ENCODE results near the gene MYO5B.
"Not testable (repeated sequence)": the region's sequence is repeated elsewhere in the genome, so short reads cannot be mapped to it uniquely, and the experiment has no call there.

Gene MYO5B

DNA sequence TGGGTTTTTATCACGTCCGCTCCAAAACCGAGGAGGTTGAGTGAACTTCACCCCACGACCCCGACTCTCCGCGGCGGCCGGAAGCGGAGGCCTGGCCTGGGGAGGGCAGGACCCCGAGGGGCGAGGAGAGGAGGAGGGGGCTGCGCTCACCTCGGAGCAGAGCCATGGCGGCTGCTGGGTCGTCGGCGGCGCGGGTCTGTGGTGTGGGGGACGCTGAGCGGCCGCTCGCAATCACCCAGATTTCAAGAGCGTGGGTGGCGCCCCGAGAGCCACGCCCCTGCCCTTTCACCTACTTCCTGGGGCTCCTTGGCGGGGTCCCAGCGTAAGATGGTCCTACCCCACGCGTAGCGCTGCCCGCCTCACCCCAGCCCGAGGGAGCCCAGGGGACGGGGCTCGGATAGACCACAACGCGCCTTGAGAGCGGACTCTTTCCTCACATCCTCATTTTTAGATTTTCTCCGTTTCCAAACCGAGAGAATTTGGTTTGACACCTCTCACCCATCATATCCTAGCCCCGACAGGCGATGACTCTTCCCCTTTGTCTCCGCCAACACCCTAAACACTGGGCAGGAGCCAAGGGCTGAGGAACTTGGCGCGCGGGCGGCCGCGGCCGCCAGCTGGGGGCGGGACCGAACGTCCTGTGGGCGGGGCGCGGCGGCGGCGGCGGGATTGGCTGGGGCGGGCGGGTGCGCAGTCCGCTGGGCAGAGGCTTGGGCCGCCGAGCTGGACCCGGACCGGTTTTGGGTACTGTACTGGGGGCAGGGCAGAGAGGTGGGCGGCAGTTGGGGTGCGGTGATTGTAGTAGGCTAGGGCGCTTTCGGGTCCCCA is 381.4 kb downstream of the MYO5B start, which contains the start of gene ACAA2:
ACAA2 (minus strand) TSS at position 215 of the 828 bp plus-strand sequence; CDS start at position 166, 49 bp downstream.
- peak; percentile 85 for DNase-seq

DNA sequence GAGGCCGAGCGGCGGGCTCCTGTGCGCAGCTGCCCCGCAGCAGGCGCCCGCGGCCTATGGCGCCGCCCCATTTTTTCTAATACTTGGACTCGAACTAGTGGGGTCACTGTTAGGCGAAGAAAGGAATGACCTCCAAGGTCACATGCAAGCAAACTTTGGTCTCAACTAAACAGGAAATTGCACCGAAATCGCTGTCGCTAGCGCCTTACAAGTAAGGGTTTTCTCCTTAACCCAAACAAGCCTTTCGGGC is 382.0 kb downstream of the MYO5B start:
- DNase-seq, result no peak

DNA sequence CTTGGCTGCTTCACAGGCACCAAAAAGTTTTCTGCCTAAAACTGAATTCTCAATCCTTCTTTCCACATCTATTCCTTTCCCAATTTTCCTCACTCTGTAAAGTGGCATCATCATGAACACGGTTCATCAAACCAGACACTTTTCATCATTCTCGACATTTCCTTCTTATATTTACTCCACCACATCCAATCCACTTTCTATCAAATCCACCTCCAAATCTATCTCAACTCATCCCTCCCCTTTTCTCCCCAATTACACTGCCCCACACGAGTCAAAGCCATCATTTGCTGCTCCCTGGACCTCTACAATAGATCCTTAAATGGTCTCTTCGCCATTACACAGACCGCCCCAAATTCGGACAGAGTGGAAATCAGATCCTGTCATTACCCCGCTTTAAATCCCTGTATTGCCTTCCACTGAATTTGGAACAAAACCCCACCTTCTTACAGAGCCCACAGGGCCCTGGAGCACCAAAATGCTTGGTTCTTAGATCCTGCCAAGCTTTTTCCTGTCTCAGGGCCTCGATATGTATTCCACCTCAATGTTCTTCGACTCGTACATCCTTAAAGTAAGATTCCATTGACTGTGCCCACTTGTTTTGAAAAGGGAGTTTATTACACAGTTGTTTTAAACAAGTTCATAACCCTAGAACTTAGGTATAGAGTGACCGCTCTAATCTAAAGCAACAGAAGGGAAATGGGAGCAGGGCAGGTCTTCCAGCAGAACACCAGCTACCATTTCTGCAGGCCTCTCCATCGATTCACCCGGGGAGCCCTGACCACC is 382.5 kb downstream of the MYO5B start:
- no peak for DNase-seq

DNA sequence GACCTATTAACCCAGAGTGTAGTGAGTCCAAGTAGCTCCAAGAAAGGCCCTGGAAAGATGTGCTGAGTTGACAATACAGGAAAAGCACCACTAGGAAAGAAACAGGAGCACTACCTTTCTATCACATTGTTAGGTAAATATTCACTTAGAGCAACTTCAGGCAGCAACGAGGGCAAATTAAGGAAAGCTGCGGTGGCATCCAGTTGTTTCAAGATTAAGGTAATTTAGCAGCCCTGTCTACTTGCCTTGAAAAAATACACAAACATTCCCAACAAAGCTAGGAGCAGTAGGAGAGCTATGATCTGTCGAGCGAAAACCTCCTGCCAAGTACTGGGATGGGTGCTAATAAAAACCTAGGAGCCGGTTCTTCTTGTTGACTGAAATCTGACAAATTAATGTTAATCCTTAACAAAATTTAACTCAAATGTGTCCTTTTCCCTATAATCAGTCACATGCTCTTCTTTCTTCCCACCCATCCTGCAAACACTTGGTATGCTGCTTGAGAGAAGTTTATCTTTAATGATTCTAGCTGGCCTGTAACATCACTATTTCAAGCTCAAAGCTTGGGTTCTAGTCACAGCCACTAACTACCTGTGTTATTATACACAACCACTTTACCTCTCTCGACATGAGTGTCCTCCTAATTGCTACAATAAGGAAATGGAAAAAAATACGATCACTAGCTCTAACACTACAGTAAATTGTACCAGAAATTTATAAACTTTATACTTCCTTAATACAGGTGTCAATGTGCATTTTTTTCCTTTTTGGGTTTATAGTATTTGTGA is 383.6 kb downstream of the MYO5B start:
- DNase-seq, result no peak

DNA sequence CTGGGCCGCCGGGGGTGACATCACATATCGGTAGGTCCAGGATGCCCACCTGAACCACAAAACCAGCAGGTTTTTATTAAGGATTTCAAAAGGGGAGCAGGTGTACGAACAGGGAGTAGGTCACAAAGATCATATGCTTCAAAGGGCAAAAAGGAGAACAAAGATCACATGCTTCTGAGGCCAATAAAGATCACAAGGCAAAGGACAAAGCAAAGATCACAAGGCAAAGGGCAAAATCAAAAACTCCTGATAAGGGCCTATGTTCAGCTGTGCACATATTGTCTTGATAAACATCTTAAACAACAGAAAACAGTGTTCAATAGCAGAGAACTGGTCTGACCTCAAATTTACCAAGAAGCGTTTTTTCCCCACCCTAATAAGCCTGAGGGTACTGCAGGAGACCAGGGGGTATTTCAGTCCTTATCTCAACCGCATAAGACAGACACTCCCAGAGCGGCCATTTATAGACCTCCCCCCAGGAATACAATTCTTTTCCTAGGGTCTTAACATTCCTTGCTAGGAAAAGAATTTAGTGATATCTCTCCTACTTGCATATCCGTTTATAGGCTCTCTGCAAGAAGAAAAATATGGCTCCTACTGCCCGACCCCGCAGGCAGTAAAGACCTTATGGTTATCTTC is 386.3 kb downstream of the MYO5B start:
- DNase-seq, result not testable (repeated sequence)

DNA sequence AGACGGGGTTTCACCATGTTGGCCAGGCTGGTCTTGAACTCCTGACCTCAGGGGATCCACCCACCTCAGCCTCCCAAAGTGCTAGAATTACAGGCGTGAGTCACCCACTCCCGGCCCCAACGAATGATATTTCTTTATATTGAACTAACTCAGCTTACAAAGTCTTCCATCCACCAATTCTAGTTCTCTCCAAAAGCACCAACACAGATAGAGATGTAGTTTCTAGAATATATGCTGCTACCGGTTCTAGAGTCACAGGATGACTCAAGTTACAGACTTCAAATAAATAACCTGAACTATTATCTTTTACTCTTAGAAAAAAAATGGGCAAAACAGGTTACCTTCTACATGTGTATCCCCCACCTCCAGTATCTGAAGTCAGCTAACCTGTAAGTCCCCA is 390.9 kb downstream of the MYO5B start:
- no peak for DNase-seq

DNA sequence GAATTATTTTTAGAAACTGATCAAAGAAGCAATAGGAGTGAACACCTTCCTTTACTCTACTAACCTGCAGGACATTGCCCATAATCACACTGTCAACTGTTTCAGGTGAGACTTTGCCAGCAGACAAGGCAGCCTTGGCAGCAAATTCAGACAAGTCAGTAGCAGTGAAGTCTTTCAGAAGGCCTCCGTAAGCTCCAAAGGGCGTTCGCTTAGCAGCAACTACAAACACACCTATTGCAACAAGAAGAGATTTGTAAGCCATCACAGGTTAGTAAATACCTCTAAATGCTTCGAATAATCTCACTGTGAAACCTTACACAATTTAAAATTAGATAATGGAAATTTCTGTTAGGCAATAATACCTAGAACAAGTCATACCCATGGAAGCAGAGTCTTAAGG is 392.3 kb downstream of the MYO5B start:
- no peak for DNase-seq

DNA sequence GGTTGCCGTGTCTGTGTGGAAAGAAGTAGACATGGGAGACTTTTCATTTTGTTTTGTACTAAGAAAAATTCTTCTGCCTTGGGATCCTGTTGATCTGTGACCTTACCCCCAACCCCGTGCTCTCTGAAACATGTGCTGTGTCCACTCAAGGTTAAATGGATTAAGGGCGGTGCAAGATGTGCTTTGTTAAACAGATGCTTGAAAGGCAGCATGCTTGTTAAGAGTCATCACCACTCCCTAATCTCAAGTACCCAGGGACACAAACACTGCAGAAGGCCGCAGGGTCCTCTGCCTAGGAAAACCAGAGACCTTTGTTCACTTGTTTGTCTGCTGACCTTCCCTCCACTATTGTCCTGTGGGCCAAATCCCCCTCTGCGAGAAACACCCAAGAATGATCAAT is 394.5 kb downstream of the MYO5B start:
- DNase-seq, result not testable (repeated sequence)

DNA sequence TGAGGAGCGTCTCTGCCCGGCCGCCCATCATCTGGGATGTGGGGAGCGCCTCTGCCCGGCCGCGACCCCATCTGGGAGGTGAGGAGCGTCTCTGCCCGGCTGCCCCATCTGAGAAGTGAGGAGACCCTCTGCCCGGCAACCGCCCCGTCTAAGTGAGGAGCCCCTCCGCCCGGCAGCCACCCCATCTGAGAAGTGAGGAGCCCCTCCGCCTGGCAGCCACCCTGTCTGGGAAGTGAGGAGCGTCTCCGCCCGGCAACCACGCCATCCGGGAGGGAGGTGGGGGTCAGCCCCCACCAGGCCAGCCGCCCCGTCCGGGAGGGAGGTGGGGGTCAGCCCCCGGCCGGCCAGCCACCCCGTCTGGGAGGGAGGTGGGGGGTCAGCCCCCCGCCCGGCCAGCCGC is 395.1 kb downstream of the MYO5B start:
- not testable (repeated sequence) for DNase-seq

DNA sequence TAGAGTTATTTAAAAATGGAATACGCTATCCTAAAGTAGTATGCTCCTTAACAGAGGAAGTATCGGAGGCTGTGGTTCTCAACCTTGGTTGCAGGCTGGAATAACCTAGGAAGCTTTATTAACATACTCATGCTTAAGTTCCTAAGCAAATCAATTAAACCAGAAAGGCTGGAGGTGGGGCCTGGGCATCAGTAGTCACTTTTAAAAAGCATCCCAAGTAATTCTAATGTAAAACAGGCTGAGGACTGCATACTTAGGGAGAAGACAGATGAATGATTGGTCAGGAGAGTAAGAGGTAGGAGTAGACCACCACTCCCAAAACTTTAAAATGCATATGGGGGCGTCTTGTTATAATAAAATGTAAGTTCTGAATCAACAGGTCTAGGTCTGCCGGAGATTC is 396.9 kb downstream of the MYO5B start:
- no peak for DNase-seq

DNA sequence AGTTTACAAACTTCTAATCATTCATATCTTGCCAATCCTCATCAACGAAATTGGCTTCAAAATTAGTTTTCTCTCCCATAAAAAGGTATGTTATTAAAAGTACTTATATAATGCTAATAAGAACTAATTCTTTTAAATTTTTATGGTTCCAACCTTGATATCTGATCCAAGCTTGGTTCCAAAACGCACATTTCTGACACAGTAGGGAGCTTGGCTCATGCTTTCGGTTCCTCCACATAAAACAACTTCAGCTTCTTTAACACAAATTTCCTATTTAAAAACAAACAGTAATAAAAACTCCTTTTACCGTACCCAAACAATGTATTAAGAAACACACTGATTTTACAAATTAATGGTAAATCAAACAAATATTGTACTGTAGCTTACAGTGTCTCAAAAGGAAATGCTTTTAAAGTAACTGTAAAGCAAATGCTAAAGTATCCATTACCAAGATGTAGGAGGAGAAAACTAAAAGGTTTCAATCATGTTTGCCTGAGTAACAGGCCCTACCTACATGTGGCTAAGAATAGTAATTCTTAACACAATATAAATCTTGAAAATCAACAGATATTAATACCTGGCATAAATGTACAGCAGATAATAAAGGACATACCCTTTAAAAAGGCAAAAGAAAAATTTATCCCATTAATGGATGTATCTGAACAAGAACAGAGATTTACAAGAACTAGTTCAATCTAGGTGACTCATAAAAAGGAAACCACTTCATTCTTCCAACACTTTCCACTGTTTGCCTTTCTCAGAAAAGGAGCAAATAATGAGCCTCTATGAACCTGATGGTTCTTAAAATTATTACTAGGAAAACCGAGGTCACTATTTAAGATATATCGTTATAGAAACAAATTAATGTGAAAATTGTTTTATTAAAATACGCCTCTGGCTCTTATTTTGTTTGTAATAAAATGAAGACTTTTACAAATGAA is 399.1 kb downstream of the MYO5B start:
- no peak for DNase-seq

DNA sequence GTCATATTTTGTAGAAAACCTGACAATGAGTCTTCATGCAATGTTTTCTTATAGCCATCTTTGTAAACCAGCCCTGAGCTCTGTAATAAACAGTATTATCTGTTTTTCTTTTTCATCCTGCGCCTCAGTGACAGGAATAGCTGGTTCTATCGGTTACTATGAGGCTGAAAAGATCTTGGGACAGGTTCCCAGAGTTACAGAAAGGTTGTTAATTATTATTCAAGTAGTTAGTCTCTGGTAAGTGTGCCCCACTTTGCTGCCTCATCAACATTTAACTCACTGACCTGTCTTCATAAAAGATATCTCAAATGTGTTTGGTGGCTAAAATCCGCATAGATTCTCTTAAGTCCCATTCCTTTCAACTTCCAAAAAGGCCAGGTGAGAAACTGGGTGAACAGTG is 400.2 kb downstream of the MYO5B start:
- no peak for DNase-seq

DNA sequence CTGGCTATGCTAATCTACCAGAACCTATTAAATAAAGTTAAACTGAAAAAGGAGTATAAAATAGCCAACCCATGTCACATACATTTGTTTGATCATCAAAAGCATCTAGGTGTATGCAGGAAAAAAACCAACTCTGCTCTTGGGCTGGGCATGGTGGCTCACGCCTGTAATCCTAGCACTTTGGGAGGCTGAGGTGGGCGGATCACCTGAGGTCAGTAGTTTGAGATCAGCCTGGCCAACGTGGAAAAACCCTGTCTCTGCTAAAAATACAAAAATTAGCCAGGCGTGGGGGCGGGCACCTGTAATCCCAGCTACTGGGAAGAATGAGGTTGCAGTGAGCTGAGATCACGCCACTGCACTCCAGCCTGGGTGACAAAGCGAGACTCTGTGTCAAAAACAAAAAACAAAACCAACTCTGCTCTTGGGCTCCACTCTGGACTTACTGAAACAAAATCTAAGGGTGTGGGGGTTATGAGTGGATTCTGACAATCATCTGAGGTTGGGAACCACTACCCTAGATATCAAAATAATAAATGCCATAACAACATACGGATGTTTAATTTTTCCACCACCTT is 405.3 kb downstream of the MYO5B start:
- not testable (repeated sequence) for DNase-seq

DNA sequence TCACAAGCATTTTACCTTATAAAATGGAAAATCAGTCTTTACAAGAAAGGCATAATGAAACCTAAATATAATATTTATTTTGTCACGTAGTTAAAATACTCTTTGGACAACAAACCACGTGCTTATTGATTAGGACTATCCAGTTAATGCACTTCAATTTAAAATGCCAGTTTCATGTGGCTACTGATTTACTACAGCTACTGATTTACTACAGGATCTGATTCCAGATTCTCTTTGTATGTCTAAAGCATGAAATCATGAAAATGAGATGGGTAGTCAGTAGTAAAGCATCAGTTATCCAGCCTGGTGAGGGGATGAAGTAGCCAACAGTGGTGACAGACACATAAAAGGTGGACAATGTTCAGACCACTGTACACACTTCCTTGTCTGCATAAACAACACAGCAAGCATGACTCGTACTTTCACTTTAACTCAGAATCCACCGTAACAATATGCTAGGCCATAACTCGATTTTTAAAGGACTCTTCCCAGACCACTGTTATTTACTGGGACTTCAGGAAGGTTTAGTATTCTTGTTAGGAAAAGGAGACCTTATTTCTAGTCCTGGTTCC is 406.5 kb downstream of the MYO5B start:
- DNase-seq, result no peak

DNA sequence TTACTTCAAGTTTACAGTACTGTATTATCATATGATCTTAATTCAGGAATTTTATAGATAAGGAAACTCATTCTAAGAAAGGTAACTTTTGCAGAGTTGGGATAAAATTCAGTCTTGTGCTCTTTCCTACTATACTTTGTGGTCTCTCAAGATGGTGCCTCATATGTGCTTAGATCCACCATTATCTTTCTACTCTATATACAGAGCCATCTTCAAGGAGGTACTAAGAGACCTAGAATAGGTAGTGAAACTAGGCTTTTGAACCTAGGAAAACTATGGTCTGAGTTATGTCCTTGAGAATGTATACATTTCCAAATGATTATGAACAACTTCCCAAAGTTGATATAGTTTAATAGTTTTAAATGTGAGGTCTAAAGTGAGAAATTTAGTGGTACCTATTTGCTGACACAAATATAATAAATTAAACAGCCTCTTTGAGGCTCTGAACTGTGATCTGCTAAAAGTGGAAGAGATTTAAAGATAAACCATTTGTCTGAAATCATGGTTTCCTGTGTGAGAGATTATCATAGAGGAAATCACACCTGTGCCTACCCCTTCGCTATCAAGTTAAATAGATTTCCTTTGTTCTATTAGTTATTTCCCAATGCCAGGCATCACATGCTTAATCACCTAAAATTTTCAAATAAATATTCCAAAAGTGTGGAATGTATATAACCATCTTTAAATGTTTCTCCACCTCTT is 408.8 kb downstream of the MYO5B start:
- no peak for DNase-seq

DNA sequence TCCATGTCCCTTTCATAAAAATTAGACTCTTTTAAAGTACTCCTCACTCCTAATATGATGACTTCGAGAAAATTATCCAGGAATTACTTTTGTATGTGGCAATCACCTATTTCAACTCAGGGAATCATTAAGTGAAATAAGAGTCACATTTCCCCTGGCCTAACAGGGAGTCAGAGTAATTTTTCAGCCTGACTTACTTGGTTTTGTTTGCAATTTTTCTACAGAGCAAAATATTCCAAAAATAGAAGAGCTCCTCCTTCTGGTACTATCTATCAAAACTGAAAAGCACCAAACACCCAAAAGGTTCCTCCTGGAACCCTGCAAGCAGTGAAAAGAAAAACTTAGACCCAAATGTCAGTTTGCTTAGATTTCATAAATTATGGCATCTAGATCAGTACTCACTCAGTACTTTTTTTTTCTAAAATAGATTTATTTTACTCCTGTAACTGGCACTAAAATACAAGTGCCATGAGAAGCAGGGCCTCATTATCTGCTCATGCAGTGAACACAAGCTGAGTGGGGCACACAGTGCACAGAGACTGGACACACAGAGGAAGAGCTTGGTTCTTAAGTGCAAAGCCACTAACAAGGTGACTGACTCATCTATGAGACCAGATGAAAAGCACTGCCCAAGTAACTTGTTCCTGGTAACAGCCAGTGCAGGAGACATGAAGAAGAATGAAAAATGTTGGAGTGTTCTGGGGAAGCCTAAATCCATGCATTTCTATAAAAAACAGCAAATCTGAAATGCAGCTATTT is 410.3 kb downstream of the MYO5B start:
- no peak for DNase-seq

DNA sequence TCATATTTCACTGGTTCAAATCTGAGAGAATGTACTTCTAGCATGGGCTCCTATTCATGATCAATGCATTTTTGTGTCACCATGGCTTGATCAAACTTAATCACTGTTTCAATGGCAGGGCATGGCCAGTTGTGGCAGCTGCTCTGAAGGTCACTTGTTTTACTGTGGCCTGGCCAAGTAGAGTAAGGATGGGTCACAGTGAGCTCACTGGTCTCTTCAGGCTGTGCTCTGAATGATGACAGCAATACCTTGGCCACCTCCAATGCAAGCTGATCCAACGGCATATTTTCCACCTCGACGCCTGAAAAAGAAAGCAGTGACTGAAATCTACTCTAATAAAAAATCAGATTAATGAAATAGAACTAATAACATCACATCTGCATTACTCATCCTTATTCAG is 411.3 kb downstream of the MYO5B start:
- not testable (repeated sequence) for DNase-seq

DNA sequence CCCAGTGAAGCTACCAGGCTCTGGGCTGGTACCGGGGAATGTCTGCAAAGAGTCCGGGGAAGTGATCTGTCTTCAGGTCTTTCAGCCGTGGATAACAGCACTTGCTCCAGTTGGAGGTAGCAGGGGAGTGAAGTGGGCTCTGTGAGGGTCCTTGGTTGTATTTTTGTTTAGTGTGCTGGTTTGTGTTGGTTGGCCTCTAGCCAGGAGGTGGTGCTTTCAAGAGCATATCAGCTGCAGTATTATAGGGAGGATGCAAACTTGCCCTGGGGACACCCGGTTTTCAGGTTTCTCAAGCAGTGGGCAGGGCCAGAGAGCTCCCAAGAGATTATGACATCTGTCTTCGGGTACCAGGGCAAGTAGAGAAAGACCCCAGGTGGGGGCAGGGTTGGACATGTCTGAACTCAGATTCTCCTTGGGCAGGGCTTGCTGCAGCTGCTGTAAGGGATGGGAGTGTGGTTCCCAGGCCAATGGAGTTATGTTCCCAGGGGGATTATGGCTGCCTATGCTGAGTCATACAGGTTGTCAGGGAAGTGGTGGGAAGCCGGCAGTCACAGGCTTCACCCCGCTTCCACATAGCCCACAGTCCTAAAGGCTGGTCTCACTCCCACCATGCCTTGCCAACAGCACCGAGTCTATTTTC is 416.0 kb downstream of the MYO5B start:
- DNase-seq, result no peak
